ENCODE data around the gene FOXP1.

- TF ChIP-seq CTCF (IDR thresholded peaks at IDR 0.05; ENCODE audit: low read length), result no peak
- TF ChIP-seq EZH2 (IDR thresholded peaks at IDR 0.05; ENCODE audit: borderline replicate concordance, low read length), result no peak
Observed at GRCh38 chr3:70977712-70978111, 605.8 kb downstream of the FOXP1 start.
